Measurements from ENCODE around the gene SPTBN1.

DNA sequence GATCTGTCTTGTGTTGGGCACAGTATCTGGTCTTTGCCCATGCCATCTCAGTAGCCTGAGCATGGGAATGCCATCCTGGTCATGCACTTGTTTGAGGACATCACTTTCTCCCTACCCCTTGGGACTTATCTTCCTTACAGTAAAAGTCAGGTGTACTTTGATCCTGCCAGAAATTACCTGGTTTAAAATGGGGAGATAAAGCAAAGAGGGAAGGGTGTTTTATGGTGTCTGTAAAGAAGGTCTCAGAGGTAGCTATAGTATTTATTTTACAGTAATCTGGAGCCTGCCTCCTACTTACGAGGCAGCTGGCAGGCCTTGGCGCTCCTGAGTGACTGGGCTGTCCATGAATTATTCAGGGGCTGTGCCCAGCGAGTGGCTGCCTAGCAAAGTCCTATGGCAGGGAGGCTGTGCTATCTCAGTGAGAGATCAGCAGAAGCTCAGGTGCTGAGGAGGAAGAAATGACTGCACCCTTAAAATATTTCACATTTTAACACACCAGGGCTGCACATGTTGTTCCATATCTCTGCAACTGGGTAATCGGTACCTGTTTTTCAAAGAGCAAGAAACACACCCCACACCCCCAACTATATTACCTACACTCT lies 93.9 kb downstream of the SPTBN1 start:
- TF ChIP-seq, protein P1, sequence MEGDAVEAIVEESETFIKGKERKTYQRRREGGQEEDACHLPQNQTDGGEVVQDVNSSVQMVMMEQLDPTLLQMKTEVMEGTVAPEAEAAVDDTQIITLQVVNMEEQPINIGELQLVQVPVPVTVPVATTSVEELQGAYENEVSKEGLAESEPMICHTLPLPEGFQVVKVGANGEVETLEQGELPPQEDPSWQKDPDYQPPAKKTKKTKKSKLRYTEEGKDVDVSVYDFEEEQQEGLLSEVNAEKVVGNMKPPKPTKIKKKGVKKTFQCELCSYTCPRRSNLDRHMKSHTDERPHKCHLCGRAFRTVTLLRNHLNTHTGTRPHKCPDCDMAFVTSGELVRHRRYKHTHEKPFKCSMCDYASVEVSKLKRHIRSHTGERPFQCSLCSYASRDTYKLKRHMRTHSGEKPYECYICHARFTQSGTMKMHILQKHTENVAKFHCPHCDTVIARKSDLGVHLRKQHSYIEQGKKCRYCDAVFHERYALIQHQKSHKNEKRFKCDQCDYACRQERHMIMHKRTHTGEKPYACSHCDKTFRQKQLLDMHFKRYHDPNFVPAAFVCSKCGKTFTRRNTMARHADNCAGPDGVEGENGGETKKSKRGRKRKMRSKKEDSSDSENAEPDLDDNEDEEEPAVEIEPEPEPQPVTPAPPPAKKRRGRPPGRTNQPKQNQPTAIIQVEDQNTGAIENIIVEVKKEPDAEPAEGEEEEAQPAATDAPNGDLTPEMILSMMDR (IDR thresholded peaks at IDR 0.05; ENCODE audit: low read depth, low read length) = no peak
- TF ChIP-seq POLR2A (IDR thresholded peaks at IDR 0.05; ENCODE audit: extremely low read depth, insufficient read length) (no peak), MYC (IDR thresholded peaks at IDR 0.05; ENCODE audit: low read depth, low read length) (no peak)
